Measurements from ENCODE around the gene RPS21. TPM values are rescaled to one million over a fixed set of nuclear protein-coding genes. Genes with fewer than 3 reads are reported as not detected.

Gene RPS21
- total and polyA plus RNA-seq, 2 donors: 1,987 to 6,072 TPM

GRCh38 chr20:62428396-62429295, 41.7 kb downstream of the RPS21 start:
- no peak overlapping the region for H3K27ac ChIP-seq (ENCODE audit: low read depth in 1 of 2, low read length in 1 of 2)
- no peak for DNase-seq (ENCODE audit: low read depth in 6 of 9, low spot score in 9 of 9)
- no peaks in the 10 kb centered on the region for H3K36me3 ChIP-seq (ENCODE audit: control insufficient read depth in 2 of 2, insufficient read depth in 2 of 2, low read length in 1 of 2)
- 62% methylated on average over 31 of the region's 31 CpGs for whole genome bisulfite sequencing
- H3K27me3 ChIP-seq (ENCODE audit: control insufficient read depth in 2 of 2, insufficient read depth in 1 of 2, low read length in 1 of 2): peaks cover 4 to 30% of the 10 kb centered on the region in 2 donors
- H3K4me1 ChIP-seq (ENCODE audit: control insufficient read depth in 2 of 2, insufficient read depth in 2 of 2, low read length in 2 of 2): no peaks in the 10 kb centered on the region
- no peak overlapping the region for H3K4me3 ChIP-seq (ENCODE audit: low read length in 2 of 2)
- H3K9me3 ChIP-seq (ENCODE audit: control insufficient read depth in 2 of 2, insufficient read depth in 1 of 2, low read length in 1 of 2): no peaks in the 10 kb centered on the region

- Histone ChIP-seq H3K9me3 (ENCODE audit: control insufficient read depth in 2 of 2, insufficient read depth in 1 of 2, low read length in 1 of 2) (no peaks in the 10 kb centered on the region), H3K4me1 (ENCODE audit: control insufficient read depth in 2 of 2, insufficient read depth in 2 of 2, low read length in 2 of 2) (no peaks in the 10 kb centered on the region), H3K27ac (ENCODE audit: low read depth in 1 of 2, low read length in 1 of 2) (no peak overlapping the region), H3K4me3 (ENCODE audit: low read length in 2 of 2) (no peak overlapping the region), H3K36me3 (ENCODE audit: control insufficient read depth in 2 of 2, insufficient read depth in 2 of 2, low read length in 1 of 2) (no peaks in the 10 kb centered on the region), H3K27me3 (ENCODE audit: control insufficient read depth in 2 of 2, insufficient read depth in 1 of 2, low read length in 1 of 2) (peaks cover 10 to 38% of the 10 kb centered on the region in 2 donors)
- 93% methylated on average over 23 of the region's 23 CpGs for WGBS
- DNase-seq (ENCODE audit: low read depth in 6 of 9, low spot score in 9 of 9): no peak
Observed at GRCh38 chr20:62429455-62430310, 42.8 kb downstream of the RPS21 start.

GRCh38 chr20:62430311-62430853, 43.5 kb downstream of the RPS21 start:
- Histone ChIP-seq H3K4me1 (ENCODE audit: control insufficient read depth in 2 of 2, insufficient read depth in 2 of 2, low read length in 2 of 2) (no peaks in the 10 kb centered on the region), H3K4me3 (ENCODE audit: low read length in 2 of 2) (no peak overlapping the region), H3K9me3 (ENCODE audit: control insufficient read depth in 2 of 2, insufficient read depth in 1 of 2, low read length in 1 of 2) (no peaks in the 10 kb centered on the region), H3K27ac (ENCODE audit: low read depth in 1 of 2, low read length in 1 of 2) (no peak overlapping the region), H3K36me3 (ENCODE audit: control insufficient read depth in 2 of 2, insufficient read depth in 2 of 2, low read length in 1 of 2) (no peaks in the 10 kb centered on the region), H3K27me3 (ENCODE audit: control insufficient read depth in 2 of 2, insufficient read depth in 1 of 2, low read length in 1 of 2) (peaks cover 10 to 45% of the 10 kb centered on the region in 2 donors)
- DNase-seq (ENCODE audit: low read depth in 6 of 9, low spot score in 9 of 9): no peak
- WGBS: 84% methylated on average over 10 of the region's 10 CpGs

GRCh38 chr20:62430866-62431447, 44.1 kb downstream of the RPS21 start:
- DNase-seq (ENCODE audit: low read depth in 6 of 9, low spot score in 9 of 9): no peak
- WGBS: 82% methylated on average over 23 of the region's 23 CpGs
- Histone ChIP-seq H3K4me1 (ENCODE audit: control insufficient read depth in 2 of 2, insufficient read depth in 2 of 2, low read length in 2 of 2) (no peaks in the 10 kb centered on the region), H3K27ac (ENCODE audit: low read depth in 1 of 2, low read length in 1 of 2) (no peak overlapping the region), H3K36me3 (ENCODE audit: control insufficient read depth in 2 of 2, insufficient read depth in 2 of 2, low read length in 1 of 2) (no peaks in the 10 kb centered on the region), H3K9me3 (ENCODE audit: control insufficient read depth in 2 of 2, insufficient read depth in 1 of 2, low read length in 1 of 2) (no peaks in the 10 kb centered on the region), H3K27me3 (ENCODE audit: control insufficient read depth in 2 of 2, insufficient read depth in 1 of 2, low read length in 1 of 2) (peaks cover 10 to 49% of the 10 kb centered on the region in 2 donors), H3K4me3 (ENCODE audit: low read length in 2 of 2) (no peak overlapping the region)

GRCh38 chr20:62433658-62434497, 47.0 kb downstream of the RPS21 start:
- H3K9me3 ChIP-seq (ENCODE audit: control insufficient read depth in 2 of 2, insufficient read depth in 1 of 2, low read length in 1 of 2): no peaks in the 10 kb centered on the region
- H3K27me3 ChIP-seq (ENCODE audit: control insufficient read depth in 2 of 2, insufficient read depth in 1 of 2, low read length in 1 of 2): peaks cover 10 to 43% of the 10 kb centered on the region in 2 donors
- WGBS: 41% methylated on average over 32 of the region's 32 CpGs
- DNase-seq (ENCODE audit: low read depth in 6 of 9, low spot score in 9 of 9): no peak
- H3K4me1 ChIP-seq (ENCODE audit: control insufficient read depth in 2 of 2, insufficient read depth in 2 of 2, low read length in 2 of 2): no peaks in the 10 kb centered on the region
- no peak overlapping the region for H3K27ac ChIP-seq (ENCODE audit: low read depth in 1 of 2, low read length in 1 of 2)
- no peaks in the 10 kb centered on the region for H3K36me3 ChIP-seq (ENCODE audit: control insufficient read depth in 2 of 2, insufficient read depth in 2 of 2, low read length in 1 of 2)
- H3K4me3 ChIP-seq (ENCODE audit: low read length in 2 of 2): no peak overlapping the region

GRCh38 chr20:62436692-62437091, 49.8 kb downstream of the RPS21 start:
- H3K27me3 ChIP-seq (ENCODE audit: control insufficient read depth in 2 of 2, insufficient read depth in 1 of 2, low read length in 1 of 2): peaks cover 10 to 46% of the 10 kb centered on the region in 2 donors
- H3K4me3 ChIP-seq (ENCODE audit: low read length in 2 of 2): no peak overlapping the region
- H3K36me3 ChIP-seq (ENCODE audit: control insufficient read depth in 2 of 2, insufficient read depth in 2 of 2, low read length in 1 of 2): no peaks in the 10 kb centered on the region
- H3K27ac ChIP-seq (ENCODE audit: low read depth in 1 of 2, low read length in 1 of 2): no peak overlapping the region
- no peak for DNase-seq (ENCODE audit: low read depth in 6 of 9, low spot score in 9 of 9)
- 93% methylated on average over 3 of the region's 3 CpGs for WGBS
- H3K4me1 ChIP-seq (ENCODE audit: control insufficient read depth in 2 of 2, insufficient read depth in 2 of 2, low read length in 2 of 2): no peaks in the 10 kb centered on the region
- no peaks in the 10 kb centered on the region for H3K9me3 ChIP-seq (ENCODE audit: control insufficient read depth in 2 of 2, insufficient read depth in 1 of 2, low read length in 1 of 2)

- 91% methylated on average over 12 of the region's 12 CpGs for WGBS
- H3K4me1 ChIP-seq (ENCODE audit: control insufficient read depth in 2 of 2, insufficient read depth in 2 of 2, low read length in 2 of 2): no peaks in the 10 kb centered on the region
- H3K27me3 ChIP-seq (ENCODE audit: control insufficient read depth in 2 of 2, insufficient read depth in 1 of 2, low read length in 1 of 2): peaks cover 10 to 41% of the 10 kb centered on the region in 2 donors
- H3K4me3 ChIP-seq (ENCODE audit: low read length in 2 of 2): no peak overlapping the region
- H3K27ac ChIP-seq (ENCODE audit: low read depth in 1 of 2, low read length in 1 of 2): no peak overlapping the region
- H3K9me3 ChIP-seq (ENCODE audit: control insufficient read depth in 2 of 2, insufficient read depth in 1 of 2, low read length in 1 of 2): no peaks in the 10 kb centered on the region
- DNase-seq (ENCODE audit: low read depth in 6 of 9, low spot score in 9 of 9): no peak
- H3K36me3 ChIP-seq (ENCODE audit: control insufficient read depth in 2 of 2, insufficient read depth in 2 of 2, low read length in 1 of 2): no peaks in the 10 kb centered on the region
Observed at GRCh38 chr20:62437496-62437895, 50.6 kb downstream of the RPS21 start.

- Histone ChIP-seq H3K27ac (ENCODE audit: low read depth in 1 of 2, low read length in 1 of 2) (no peak overlapping the region), H3K36me3 (ENCODE audit: control insufficient read depth in 2 of 2, insufficient read depth in 2 of 2, low read length in 1 of 2) (no peaks in the 10 kb centered on the region), H3K9me3 (ENCODE audit: control insufficient read depth in 2 of 2, insufficient read depth in 1 of 2, low read length in 1 of 2) (no peaks in the 10 kb centered on the region), H3K4me1 (ENCODE audit: control insufficient read depth in 2 of 2, insufficient read depth in 2 of 2, low read length in 2 of 2) (no peaks in the 10 kb centered on the region), H3K4me3 (ENCODE audit: low read length in 2 of 2) (no peak overlapping the region), H3K27me3 (ENCODE audit: control insufficient read depth in 2 of 2, insufficient read depth in 1 of 2, low read length in 1 of 2) (peaks cover 10 to 37% of the 10 kb centered on the region in 2 donors)
- DNase-seq (ENCODE audit: low read depth in 6 of 9, low spot score in 9 of 9): no peak
- 95% methylated on average over 24 of the region's 24 CpGs for WGBS
Observed at GRCh38 chr20:62437927-62438326, 51.0 kb downstream of the RPS21 start.

Data from thymus (tissue), 11 donors.